CD1c-positive myeloid dendritic cell (primary cell): ENCODE measurements around the gene TBC1D17.

Source experiments
- DNase-seq: peaks from one replicate; pipeline ENCODE4 v3.0.0-alpha.2; 2016; ENCODE audit errors: extremely low spot score

The TBC1D17 gene

GRCh38 chr19:49860336-49861102 lies 17.0 kb upstream of the TBC1D17 start:
- no peak for DNase-seq

DNA sequence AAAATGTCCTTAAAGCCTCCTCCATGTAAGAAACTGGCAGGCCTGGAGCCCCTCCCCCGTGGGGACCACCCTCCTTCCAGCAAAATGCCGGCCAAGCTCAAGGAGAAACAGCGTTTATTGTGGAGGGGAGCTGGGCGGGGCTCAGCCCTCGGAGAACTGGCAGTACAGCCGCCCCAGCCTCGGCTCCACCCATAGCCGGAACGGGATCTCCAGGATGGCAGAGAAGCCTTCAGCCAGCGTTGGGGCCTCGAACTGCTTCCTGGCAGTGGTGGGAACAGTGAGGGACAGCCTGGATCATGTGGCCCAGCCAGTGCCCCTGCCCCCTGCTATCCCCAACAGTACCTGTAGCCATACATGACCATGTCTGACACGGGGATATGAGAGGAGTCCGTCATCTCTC lies 16.4 kb upstream of the TBC1D17 start:
- DNase-seq = no peak

- DNase-seq = no peak
Observed at GRCh38 chr19:49861541-49862378, 15.7 kb upstream of the TBC1D17 start.

DNA sequence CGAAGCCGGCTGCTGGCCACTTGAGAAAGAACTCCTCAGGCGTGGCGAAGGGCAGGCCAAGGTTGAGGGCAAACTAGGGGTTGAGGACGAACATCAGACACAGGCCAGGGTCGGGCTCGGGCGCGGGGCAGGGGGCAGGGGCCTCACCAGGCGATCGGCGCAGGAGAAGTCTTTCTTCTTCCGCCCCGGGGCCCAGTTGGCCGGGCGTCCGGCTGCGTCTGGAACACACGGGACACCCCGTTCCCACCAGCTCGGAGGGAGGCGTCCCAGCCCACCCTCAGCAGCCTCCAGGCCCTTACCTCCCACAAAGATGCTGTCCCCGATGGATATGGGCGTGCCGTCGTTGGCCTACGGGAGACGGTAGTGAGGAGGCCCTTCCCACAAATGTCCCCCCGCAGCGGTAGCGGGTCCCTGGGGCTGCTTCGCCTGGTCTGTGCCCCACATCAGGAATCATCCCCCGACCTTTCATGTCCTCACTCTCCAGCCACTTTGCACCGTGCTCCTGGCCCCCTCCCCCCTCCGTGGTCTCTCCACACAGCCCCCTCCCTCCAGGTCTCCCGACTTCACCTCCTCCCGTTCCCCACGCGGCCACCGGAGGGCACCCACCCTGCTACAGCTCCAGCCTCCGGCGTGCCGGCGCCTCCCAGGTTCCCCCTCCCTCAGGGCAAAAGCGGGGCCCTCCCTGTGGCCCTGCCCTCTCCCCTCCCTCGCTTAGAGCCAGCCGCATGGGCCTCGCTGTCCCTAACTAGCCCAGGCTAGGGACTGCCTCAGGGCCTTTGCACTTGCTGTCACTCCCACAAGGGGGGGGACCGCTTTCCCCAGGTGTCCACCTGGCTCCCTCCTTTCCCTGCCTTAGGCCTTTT lies 14.9 kb upstream of the TBC1D17 start:
- DNase-seq = no peak

- DNase-seq = no peak
Observed at GRCh38 chr19:49863254-49863934, 14.1 kb upstream of the TBC1D17 start.

GRCh38 chr19:49863935-49864320 lies 13.6 kb upstream of the TBC1D17 start:
- DNase-seq = no peak

GRCh38 chr19:49864890-49865289 lies 12.6 kb upstream of the TBC1D17 start:
- no peak for DNase-seq

GRCh38 chr19:49866933-49867782 lies 10.3 kb upstream of the TBC1D17 start, which contains the start of gene PNKP:
TSS of gene PNKP (minus strand) at chr19:49867576. CDS start at chr19:49867204, 372 bp downstream.
- DNase-seq = peak; percentile 94

GRCh38 chr19:49869009-49869483 lies 8.5 kb upstream of the TBC1D17 start:
- no peak for DNase-seq

DNA sequence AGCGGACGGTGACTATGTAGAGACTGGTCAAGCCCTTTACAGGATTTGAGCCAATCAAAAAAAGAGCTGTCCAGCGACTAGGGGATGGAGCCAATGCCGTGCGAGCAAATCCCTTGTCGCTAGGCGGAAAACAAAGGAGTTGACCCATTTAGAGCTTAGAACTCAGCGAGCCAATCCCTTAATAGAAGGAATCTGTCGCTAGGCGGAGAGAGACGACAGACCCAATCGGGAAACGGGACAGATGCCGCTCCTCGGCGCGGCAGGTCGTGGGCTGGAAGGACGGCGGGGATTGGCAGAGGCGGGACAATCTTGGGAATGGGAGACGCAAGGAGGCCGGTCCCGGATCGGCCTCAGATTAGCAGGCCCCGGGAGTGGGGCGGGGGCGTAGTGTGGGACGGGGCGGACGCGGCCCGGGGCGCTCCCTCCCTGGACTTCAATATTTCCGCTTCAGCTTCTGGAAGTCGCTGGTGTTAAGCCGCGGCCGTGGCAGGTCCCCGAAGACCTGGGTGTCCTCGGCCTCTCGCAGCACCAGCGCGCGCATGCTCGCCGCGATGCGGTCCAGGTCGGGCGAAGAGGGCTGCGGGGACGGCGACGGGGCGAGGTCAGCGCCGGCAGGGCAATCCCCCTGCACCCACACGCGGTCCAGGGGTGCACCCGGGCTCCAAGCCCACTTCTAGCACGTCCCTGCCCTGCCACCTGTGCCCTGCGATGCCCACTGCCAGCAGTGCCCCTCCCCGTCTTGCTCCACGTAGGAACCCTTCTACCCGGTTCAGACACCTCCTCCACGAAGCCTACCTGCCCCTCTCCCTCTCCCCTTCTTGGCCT lies 7.8 kb upstream of the TBC1D17 start:
- peak; percentile 99 for DNase-seq

DNA sequence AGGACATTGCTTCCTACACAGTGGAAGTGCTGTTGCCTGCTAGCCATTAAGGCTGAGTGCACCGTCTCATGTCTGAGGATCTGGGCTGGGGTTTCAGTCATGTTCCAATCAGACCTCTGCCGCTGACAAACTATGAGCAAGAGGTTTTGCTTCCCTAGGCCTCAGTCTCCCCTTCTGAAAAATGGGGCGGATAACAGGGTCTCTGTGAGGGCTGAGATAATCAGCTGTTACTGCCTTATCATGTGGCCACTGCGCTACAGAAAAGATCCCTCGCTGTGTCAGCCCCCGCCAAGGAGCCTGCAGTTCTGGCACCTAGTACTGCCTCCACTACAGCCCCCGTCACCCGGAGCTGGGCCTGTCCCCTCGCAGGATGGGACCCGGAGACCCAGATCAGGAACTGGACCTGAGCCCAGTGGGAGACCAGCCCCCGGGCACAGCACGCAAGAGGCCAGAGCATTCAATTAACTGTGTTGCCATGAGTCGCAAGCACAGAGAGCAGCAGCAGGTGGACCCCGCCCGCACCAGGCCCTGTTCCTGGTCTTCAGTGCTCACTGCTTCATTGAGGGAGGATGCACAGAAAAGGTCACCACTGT lies 7.1 kb upstream of the TBC1D17 start:
- no peak for DNase-seq

- no peak for DNase-seq
Observed at GRCh38 chr19:49871349-49871985, 6.0 kb upstream of the TBC1D17 start.

DNA sequence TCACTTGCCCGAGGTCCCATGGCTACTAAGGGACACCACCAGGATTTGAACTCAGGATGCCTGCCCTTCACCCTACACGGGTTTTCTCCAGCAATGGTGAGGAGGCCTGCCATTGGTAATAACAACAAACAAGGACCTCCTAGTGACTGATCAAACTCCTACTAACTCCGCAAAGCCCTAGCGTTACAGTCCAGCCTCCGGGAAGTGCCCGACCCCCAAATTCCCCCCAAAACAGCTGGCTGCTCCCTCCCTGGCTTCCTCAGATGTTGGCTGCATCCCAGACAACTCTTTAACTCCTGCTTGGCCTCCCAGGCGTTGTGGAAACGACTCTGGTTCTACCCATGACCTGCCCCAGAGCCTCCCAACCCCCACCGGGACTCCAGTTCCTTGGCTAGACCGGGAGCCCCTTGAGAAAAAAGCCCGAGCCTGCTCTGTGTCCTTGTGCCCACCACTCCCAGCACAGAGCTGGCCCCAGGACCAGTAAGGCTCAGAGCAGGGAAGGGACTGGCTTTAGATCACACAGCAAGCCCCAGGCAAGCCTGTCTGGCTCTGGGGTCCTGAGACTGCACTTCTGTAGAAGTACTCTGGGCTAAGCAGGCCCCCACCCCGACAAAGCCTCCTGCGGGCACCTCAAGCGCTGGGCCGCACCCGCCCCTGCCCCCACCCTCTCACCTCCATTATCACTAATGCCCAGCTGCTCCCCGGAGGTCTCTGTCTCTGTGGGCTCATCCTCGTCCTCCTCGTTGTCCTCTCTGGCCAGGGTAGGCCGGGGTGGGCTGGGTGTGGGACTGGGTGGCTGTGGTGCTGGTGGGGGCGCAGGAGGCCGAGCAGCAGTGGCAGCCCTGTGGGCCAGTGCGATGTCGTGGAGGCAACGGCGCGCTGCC lies 5.0 kb upstream of the TBC1D17 start:
- no peak for DNase-seq

- no peak for DNase-seq
Observed at GRCh38 chr19:49873129-49873521, 4.4 kb upstream of the TBC1D17 start.

DNA sequence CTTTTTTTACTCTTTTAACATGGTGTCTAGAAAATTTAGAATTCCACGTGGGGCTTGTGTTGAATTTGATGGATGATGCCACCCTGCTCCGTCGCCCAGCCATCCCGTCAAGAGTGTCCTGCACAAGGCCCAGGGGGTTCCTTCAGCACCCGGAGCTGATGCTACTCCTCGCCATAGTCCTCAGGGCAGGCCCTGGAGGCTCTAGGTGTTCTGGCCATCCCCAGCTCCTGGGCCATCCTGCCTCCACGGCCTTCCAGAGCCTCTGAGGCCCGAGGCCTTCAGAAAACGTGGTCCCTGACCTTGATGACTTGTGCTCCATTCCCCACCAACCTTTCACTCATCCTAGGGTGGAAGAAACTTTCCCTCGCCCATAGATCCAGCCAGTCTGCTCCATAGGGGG lies 3.7 kb upstream of the TBC1D17 start:
- no peak for DNase-seq

DNA sequence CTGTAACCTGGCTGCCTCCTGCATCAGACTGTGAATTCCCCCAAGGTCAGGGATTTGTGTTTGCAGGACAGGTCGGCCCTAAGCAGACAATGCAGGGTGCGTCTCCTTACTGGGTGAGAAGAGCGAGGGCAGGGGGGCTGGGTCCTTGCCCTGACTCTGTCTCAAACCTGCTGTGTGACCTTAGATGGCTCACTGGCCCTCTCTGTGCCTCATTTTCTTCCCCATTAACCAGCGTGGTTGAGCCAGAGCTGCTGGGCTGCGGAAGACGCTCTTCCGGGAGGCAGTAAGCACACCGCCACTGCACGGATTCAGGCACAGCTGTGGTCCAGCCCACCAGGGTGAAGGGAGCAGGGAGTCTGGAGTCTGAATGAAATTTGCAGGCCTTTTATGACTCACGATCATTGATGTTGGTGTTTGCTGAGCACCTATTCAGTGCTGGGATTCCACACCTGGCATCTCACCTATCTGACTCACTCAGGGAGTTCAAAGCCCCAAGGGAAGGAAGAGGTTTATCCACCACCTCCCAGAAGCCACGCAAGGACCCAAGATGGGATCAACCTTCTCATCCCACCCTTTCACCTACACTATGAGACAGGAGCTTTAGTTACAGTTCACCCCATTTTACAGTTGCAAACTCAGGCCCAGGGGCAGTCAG lies 2.9 kb upstream of the TBC1D17 start:
- DNase-seq = no peak

GRCh38 chr19:49875177-49875576 lies 2.3 kb upstream of the TBC1D17 start:
- no peak for DNase-seq
